Retina (tissue), 1 donor: ENCODE data around the gene STMND1.

Experiments
- DNase-seq: peaks from one replicate; pipeline ENCODE4 v3.0.0-alpha.2; 2016

Gene STMND1

GRCh38 chr6:17099401-17100059 lies 2.3 kb upstream of the STMND1 start:
- DNase-seq, result no peak

GRCh38 chr6:17100806-17101205 lies 1.0 kb upstream of the STMND1 start:
- no peak for DNase-seq

GRCh38 chr6:17102258-17102870 lies 514 bp downstream of the STMND1 start:
- no peak for DNase-seq

GRCh38 chr6:17103715-17104114 lies 1.9 kb downstream of the STMND1 start:
- DNase-seq, result no peak

- no peak for DNase-seq
Observed at GRCh38 chr6:17107863-17108262, 6.0 kb downstream of the STMND1 start.

- DNase-seq, result no peak
Observed at GRCh38 chr6:17115251-17116116, 13.6 kb downstream of the STMND1 start.

GRCh38 chr6:17116117-17116440 lies 14.2 kb downstream of the STMND1 start:
- DNase-seq, result no peak

- no peak for DNase-seq
Observed at GRCh38 chr6:17120019-17120418, 18.2 kb downstream of the STMND1 start.

- DNase-seq, result no peak
Observed at GRCh38 chr6:17125407-17125806, 23.6 kb downstream of the STMND1 start.

- no peak for DNase-seq
Observed at GRCh38 chr6:17130786-17131185, 28.9 kb downstream of the STMND1 start.

GRCh38 chr6:17132967-17133366 lies 31.1 kb downstream of the STMND1 start:
- no peak for DNase-seq

GRCh38 chr6:17138033-17138432 lies 36.2 kb downstream of the STMND1 start:
- DNase-seq, result no peak

GRCh38 chr6:17144016-17144415 lies 42.2 kb downstream of the STMND1 start:
- no peak for DNase-seq

GRCh38 chr6:17149571-17149970 lies 47.7 kb downstream of the STMND1 start:
- DNase-seq, result no peak

GRCh38 chr6:17150096-17150495 lies 48.2 kb downstream of the STMND1 start:
- no peak for DNase-seq

GRCh38 chr6:17151888-17152287 lies 50.0 kb downstream of the STMND1 start:
- DNase-seq, result no peak

- DNase-seq, result no peak
Observed at GRCh38 chr6:17152703-17153102, 50.9 kb downstream of the STMND1 start.

GRCh38 chr6:17156112-17156921 lies 54.5 kb downstream of the STMND1 start:
- peak; percentile 58 for DNase-seq

GRCh38 chr6:17156966-17157365 lies 55.1 kb downstream of the STMND1 start:
- no peak for DNase-seq

- DNase-seq, result no peak
Observed at GRCh38 chr6:17157617-17158016, 55.8 kb downstream of the STMND1 start.

- no peak for DNase-seq
Observed at GRCh38 chr6:17159240-17159639, 57.4 kb downstream of the STMND1 start.

- DNase-seq, result no peak
Observed at GRCh38 chr6:17161076-17161475, 59.2 kb downstream of the STMND1 start.

- no peak for DNase-seq
Observed at GRCh38 chr6:17165383-17165782, 63.5 kb downstream of the STMND1 start.
